SU-DHL-6 (cell line): ENCODE results near the gene PTPRG.

Source experiments
- CTCF ChIP-seq: fragments of 200-600 bp; sonication (generic); IDR thresholded peaks from one replicate; pipeline ENCODE4 v1.5.1; 2017; ENCODE audit warnings: antibody characterized with exemption, mild to moderate bottlenecking, low read length, moderate library complexity; ENCODE audit not compliant: insufficient read depth, poor library complexity, severe bottlenecking
- EZH2phosphoT487 ChIP-seq: fragments of 200-600 bp; sonication (generic), shearing (Covaris generic); conservative IDR thresholded peaks from 2 replicates; pipeline ENCODE4 v1.6.1; 2018; ENCODE audit warnings: mild to moderate bottlenecking, antibody characterized with exemption, low read length, moderate library complexity, mixed read lengths

- TF ChIP-seq CTCF (no peak), EZH2phosphoT487 (no peak)
Measured at GRCh38 chr3:61828880-61829721, 267.7 kb downstream of the PTPRG start.
